Nephron progenitor cell (in vitro differentiated cells): ENCODE measurements around the gene TMPRSS4.

ENCODE experiments used
- DNase-seq: peaks from one replicate; pipeline ENCODE4 v3.0.0; 2021
- H3K27ac Mint-ChIP-seq: 2 replicates; pipeline ENCODE4 v1.8.0; 2021; ENCODE audit warnings: mild to moderate bottlenecking, moderate library complexity, mixed read lengths
- H3K27me3 Mint-ChIP-seq: 2 replicates; pipeline ENCODE4 v1.8.0; 2021; ENCODE audit warnings: mild to moderate bottlenecking, low read depth, mixed read lengths; ENCODE audit not compliant: poor library complexity
- H3K36me3 Mint-ChIP-seq: 2 replicates; pipeline ENCODE4 v1.8.0; 2021; ENCODE audit warnings: low read depth, mixed read lengths
- H3K4me1 Mint-ChIP-seq: 2 replicates; pipeline ENCODE4 v1.8.0; 2021; ENCODE audit warnings: mixed read lengths
- H3K4me3 Mint-ChIP-seq: 2 replicates; pipeline ENCODE4 v1.8.0; 2021; ENCODE audit warnings: mild to moderate bottlenecking, moderate library complexity, mixed read lengths
- H3K9me3 Mint-ChIP-seq: 2 replicates; pipeline ENCODE4 v1.8.0; 2021; ENCODE audit warnings: mild to moderate bottlenecking, moderate library complexity, mixed read lengths
- TF ChIP-seq, protein P1 (sequence below): fragments of 200-600 bp; sonication (generic); IDR thresholded peaks from 2 replicates; pipeline ENCODE4 v1.5.0; 2021; ENCODE audit warnings: antibody characterized with exemption

TMPRSS4 gene

GRCh38 chr11:118087931-118088330 lies 11.1 kb downstream of the TMPRSS4 start:
- Mint-ChIP-seq H3K36me3 (no peaks in the 10 kb centered on the region), H3K4me3 (no peak overlapping the region), H3K27me3 (peaks cover 13% of the 10 kb centered on the region)

GRCh38 chr11:118088531-118088930 lies 11.7 kb downstream of the TMPRSS4 start:
- no peak overlapping the region for H3K27ac Mint-ChIP-seq
- peaks cover 45% of the 10 kb centered on the region for H3K4me1 Mint-ChIP-seq
- no peaks in the 10 kb centered on the region for H3K36me3 Mint-ChIP-seq
- no peak for DNase-seq
- TF ChIP-seq, protein P1, sequence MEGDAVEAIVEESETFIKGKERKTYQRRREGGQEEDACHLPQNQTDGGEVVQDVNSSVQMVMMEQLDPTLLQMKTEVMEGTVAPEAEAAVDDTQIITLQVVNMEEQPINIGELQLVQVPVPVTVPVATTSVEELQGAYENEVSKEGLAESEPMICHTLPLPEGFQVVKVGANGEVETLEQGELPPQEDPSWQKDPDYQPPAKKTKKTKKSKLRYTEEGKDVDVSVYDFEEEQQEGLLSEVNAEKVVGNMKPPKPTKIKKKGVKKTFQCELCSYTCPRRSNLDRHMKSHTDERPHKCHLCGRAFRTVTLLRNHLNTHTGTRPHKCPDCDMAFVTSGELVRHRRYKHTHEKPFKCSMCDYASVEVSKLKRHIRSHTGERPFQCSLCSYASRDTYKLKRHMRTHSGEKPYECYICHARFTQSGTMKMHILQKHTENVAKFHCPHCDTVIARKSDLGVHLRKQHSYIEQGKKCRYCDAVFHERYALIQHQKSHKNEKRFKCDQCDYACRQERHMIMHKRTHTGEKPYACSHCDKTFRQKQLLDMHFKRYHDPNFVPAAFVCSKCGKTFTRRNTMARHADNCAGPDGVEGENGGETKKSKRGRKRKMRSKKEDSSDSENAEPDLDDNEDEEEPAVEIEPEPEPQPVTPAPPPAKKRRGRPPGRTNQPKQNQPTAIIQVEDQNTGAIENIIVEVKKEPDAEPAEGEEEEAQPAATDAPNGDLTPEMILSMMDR, result no peak
- peaks cover 21% of the 10 kb centered on the region for H3K9me3 Mint-ChIP-seq
- H3K4me3 Mint-ChIP-seq, result no peak overlapping the region
- peaks cover 13% of the 10 kb centered on the region for H3K27me3 Mint-ChIP-seq

More at GRCh38 chr11:118087931-118088330, 11.1 kb downstream of the TMPRSS4 start:
- no peak for DNase-seq
- Mint-ChIP-seq H3K9me3 (peaks cover 21% of the 10 kb centered on the region), H3K27ac (no peak overlapping the region), H3K4me1 (peaks cover 51% of the 10 kb centered on the region)
- TF ChIP-seq, protein P1, result no peak

DNA sequence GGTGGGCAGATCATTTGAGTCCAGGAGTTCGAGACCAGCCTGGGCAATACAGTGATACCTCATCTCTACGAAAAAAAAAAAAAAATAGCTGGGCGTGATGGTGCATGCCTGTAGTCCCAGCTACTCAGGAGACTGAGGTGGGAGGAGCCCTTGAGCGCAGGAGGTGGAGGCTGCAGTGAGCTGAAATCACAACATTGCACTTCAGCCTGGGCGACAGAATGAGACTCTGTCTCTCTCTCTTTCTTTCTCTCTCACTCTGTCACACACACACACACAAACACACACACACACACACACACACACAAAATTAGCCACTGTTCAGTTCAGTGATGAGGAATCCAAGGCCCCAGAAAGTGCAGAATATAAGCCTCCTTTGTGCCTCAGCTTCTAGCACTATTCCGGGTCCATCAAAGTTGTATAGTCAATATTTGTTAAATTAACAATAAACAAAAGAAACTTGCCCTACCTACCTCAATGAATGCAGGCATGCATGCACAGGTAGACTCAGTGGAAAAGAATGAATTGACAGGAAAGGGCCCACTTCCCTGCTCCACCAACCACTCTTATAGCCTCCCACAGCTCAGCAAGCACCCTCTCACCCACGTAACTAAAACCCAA lies 13.8 kb downstream of the TMPRSS4 start:
- no peaks in the 10 kb centered on the region for H3K36me3 Mint-ChIP-seq
- peaks cover 9% of the 10 kb centered on the region for H3K27me3 Mint-ChIP-seq
- H3K4me1 Mint-ChIP-seq, result peaks cover 38% of the 10 kb centered on the region
- no peak overlapping the region for H3K27ac Mint-ChIP-seq
- H3K9me3 Mint-ChIP-seq, result peaks cover 21% of the 10 kb centered on the region
- TF ChIP-seq, protein P1, result no peak
- no peak for DNase-seq
- H3K4me3 Mint-ChIP-seq, result no peak overlapping the region

DNA sequence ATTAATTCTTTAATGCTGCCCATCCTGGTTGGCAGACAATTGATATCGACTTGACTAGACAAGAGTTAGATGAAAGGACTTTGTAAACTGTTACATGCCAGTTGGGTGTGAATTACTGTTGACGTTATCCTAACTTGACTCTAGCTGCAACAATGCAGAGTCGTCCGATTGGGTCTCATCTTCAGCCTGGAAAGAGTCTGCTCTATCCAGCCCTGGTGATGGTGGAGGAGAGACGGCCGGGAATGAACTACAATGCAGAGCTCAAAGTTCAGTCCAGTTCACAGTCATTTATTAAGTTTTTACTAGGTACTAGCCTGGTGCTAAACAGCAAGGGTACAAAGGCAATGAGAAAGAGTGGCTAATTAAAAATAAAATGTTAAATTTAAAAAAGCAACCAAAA lies 14.8 kb downstream of the TMPRSS4 start:
- no peak for DNase-seq
- H3K9me3 Mint-ChIP-seq, result peaks cover 16% of the 10 kb centered on the region
- H3K4me1 Mint-ChIP-seq, result peaks cover 36% of the 10 kb centered on the region
- no peak overlapping the region for H3K4me3 Mint-ChIP-seq
- peaks cover 16% of the 10 kb centered on the region for H3K27me3 Mint-ChIP-seq
- TF ChIP-seq, protein P1, result no peak
- no peaks in the 10 kb centered on the region for H3K36me3 Mint-ChIP-seq
- H3K27ac Mint-ChIP-seq, result no peak overlapping the region

DNA sequence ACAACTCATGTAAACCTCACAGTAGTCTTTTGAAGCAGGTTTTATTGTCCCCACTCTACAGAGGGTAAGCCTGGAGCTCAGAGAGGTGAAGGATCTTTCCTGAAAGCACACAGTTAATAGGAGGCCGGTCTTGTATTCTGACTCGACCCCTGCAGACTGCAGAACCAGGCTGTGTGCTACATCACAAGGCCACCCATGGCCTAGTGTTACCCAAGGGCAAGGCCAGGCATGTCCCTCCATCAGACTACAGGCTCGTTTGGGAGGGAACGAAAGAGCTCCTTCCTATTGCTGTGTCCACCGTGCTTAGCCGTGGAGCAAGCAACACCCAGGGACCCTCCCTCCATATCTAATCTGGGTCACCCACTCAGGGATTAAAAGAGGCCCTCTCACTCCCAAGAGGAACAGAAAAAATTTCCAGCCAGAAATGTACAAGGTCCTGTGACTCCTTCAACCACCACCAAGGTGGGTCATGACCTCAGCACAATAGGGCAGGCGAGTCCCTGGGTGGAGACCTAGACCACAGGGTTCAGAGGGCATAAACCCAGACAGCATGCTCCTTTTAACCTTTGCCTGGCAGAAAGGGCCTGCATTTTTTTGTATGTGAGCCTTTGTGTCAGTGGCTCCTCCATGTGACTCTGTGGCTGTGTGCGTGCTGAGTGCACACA lies 16.2 kb downstream of the TMPRSS4 start:
- no peaks in the 10 kb centered on the region for H3K36me3 Mint-ChIP-seq
- no peak overlapping the region for H3K27ac Mint-ChIP-seq
- DNase-seq, result no peak
- peaks cover 5% of the 10 kb centered on the region for H3K9me3 Mint-ChIP-seq
- no peak overlapping the region for H3K4me3 Mint-ChIP-seq
- H3K4me1 Mint-ChIP-seq, result peaks cover 36% of the 10 kb centered on the region
- H3K27me3 Mint-ChIP-seq, result peaks cover 22% of the 10 kb centered on the region
- TF ChIP-seq, protein P1, result no peak

DNA sequence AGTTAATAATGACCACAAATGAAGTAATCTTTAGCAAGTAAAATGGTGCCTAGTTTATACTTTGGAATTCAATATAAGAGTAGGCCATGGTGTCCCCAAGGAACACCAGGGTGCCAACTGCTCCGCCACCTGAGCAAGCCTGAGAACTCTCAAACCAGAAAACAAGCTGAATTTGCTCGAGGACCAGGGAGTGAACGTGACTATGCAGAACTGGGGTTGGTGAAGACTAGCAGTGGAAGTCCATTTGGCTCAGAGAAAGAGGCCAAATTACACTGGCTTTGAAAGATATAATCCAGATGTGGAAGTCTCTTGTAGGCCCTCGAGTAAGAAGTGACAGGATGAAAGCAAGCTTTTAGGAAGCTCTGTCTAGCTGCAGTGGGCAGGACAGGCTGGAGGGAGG lies 18.6 kb downstream of the TMPRSS4 start:
- Mint-ChIP-seq H3K4me3 (no peak overlapping the region), H3K9me3 (no peaks in the 10 kb centered on the region), H3K27ac (no peak overlapping the region), H3K4me1 (peaks cover 49% of the 10 kb centered on the region), H3K36me3 (no peaks in the 10 kb centered on the region), H3K27me3 (peaks cover 35% of the 10 kb centered on the region)
- TF ChIP-seq, protein P1, result no peak
- DNase-seq, result no peak
